Measurements from ENCODE around the gene COL4A1. TPM values are rescaled to one million over a fixed set of nuclear protein-coding genes. Genes with fewer than 3 reads are reported as not detected.

Gene COL4A1
- total and polyA plus RNA-seq, 8 donors: 418 to 1,057 (median 547) TPM

DNA sequence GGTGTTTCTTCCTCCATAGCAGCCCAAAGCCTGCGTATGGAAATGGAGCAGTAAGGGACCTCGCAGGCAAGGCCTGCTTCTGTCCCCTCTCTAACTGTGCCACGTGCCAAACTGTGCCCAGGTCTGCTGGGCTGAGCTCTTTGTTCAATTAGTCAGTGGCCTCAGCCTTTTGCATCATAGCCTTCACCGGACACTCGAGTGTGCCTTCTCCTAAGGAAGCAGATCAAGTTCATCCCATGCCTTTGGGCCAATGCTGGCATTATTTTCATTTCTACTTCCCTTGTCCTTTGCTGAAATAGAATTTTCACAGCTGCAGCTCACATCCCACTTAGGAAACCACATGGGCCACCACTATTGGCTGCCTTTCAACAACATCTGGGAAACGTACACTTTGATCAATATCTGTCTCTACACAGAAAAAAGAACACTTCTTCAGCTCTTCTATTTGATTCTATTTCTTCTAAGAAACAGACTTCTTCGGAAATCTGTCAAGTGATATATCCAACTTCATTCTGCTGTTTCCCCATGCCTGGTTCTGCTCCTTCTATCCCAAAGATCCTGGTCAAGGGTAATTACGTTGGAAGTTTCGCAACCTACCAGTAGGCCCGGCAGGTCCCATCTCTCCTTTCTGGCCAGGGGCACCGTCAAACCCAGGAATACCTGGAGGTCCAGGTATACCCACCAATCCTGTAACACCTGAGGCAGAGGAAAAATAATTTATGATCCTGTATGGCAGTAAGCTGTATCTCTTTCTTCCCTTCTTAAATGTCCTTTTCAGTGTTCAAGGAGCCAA, 143.9 kb downstream of the COL4A1 start:
- Histone ChIP-seq H3K27me3 (no peaks in the 10 kb centered on the region), H3K27ac (peak overlapping the region in 1 of 2 donors; percentile 98), H3K9me3 (no peaks in the 10 kb centered on the region), H3K4me1 (peaks cover 0 to 49% of the 10 kb centered on the region in 2 donors), H3K36me3 (peaks cover 0 to 78% of the 10 kb centered on the region in 2 donors), H3K4me3 (no peak overlapping the region)
- DNase-seq: no peak
- intact Hi-C loops (cut with DNase I): no loop called here
- TF ChIP-seq, protein P1, sequence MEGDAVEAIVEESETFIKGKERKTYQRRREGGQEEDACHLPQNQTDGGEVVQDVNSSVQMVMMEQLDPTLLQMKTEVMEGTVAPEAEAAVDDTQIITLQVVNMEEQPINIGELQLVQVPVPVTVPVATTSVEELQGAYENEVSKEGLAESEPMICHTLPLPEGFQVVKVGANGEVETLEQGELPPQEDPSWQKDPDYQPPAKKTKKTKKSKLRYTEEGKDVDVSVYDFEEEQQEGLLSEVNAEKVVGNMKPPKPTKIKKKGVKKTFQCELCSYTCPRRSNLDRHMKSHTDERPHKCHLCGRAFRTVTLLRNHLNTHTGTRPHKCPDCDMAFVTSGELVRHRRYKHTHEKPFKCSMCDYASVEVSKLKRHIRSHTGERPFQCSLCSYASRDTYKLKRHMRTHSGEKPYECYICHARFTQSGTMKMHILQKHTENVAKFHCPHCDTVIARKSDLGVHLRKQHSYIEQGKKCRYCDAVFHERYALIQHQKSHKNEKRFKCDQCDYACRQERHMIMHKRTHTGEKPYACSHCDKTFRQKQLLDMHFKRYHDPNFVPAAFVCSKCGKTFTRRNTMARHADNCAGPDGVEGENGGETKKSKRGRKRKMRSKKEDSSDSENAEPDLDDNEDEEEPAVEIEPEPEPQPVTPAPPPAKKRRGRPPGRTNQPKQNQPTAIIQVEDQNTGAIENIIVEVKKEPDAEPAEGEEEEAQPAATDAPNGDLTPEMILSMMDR (IDR thresholded peaks at IDR 0.05): no peak
- ATAC-seq: peak; percentile 9

DNA sequence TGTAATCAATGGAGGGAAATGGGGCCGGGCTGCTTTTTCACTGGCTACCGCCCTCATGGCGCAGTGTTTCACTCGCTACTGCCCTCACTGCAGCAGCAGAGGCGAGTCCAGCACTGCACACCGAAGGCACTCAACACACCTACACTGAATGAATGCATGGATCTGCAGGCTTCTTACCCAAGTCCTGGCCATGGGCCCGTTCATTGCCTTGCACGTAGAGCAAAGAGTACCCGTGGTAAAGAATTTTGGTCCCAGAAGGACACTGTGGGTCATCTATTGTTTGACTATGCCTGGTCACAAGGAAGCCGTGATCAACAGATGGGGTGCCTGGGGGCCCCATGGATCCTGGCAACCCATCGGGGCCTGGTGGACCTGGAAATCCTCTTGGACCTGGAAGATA, 144.9 kb downstream of the COL4A1 start:
- Histone ChIP-seq H3K9me3 (no peaks in the 10 kb centered on the region), H3K27ac (peak overlapping the region in 1 of 2 donors; percentile 98), H3K4me3 (no peak overlapping the region), H3K27me3 (no peaks in the 10 kb centered on the region), H3K36me3 (peaks cover 0 to 82% of the 10 kb centered on the region in 2 donors), H3K4me1 (peaks cover 0 to 58% of the 10 kb centered on the region in 2 donors)
- DNase-seq (peak in 1 of 4 donors; percentile 41), ATAC-seq (no peak)
- intact Hi-C loops (cut with DNase I): no loop called here
- TF ChIP-seq, protein P1 (IDR thresholded peaks at IDR 0.05): no peak

- peaks cover 0 to 76% of the 10 kb centered on the region in 2 donors for H3K36me3 ChIP-seq
- no peaks in the 10 kb centered on the region for H3K27me3 ChIP-seq
- peak overlapping the region; percentile 42 to 98 for H3K27ac ChIP-seq
- no peaks in the 10 kb centered on the region for H3K9me3 ChIP-seq
- peak in 2 of 4 donors; percentile 58 to 61 for DNase-seq
- no peak overlapping the region for H3K4me3 ChIP-seq
- TF ChIP-seq, protein P1 (IDR thresholded peaks at IDR 0.05): no peak
- intact Hi-C loops (cut with DNase I): no loop called here
- H3K4me1 ChIP-seq: peaks cover 0 to 58% of the 10 kb centered on the region in 2 donors
- peak; percentile 60 for ATAC-seq
Measured at GRCh38 chr13:110161112-110161882, 145.7 kb downstream of the COL4A1 start.

DNA sequence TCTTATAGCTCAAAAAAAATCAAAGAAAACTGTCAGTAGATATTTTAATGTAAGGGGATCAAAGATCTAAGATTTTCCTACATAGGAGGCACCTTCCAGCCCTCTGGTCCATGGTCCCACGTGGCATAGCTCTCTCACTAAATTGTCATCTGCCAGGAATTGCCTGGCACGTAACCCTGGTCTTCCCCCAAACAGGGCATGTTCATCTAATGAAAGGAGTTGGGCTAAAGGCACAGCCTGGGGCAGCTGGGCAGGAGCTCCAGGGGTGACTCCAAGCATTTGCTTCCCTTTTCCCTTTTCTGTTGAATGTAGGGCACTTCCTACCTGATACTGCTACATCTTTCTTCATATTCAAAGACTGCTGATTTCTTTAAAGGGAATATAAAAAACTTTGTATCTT, 148.7 kb downstream of the COL4A1 start:
- H3K36me3 ChIP-seq: peaks cover 0 to 82% of the 10 kb centered on the region in 2 donors
- no peak for ATAC-seq
- intact Hi-C loops (cut with DNase I): no loop called here

More for the DNA sequence above, 148.7 kb downstream of the COL4A1 start:
- no peak overlapping the region for H3K4me3 ChIP-seq
- H3K27ac ChIP-seq: peak overlapping the region in 1 of 2 donors; percentile 59
- H3K4me1 ChIP-seq: peaks cover 0 to 51% of the 10 kb centered on the region in 2 donors
- no peaks in the 10 kb centered on the region for H3K27me3 ChIP-seq
- TF ChIP-seq, protein P1 (IDR thresholded peaks at IDR 0.05): no peak
- no peak for DNase-seq
- no peaks in the 10 kb centered on the region for H3K9me3 ChIP-seq
